Measurements from ENCODE around the gene IGSF21. TPM values are rescaled to one million over a fixed set of nuclear protein-coding genes. Genes with fewer than 3 reads are reported as not detected.

The IGSF21 gene
- total and polyA plus RNA-seq, 2 donors (not counting 1 experiment from before 2014, with no cell fraction given) = not detected

DNA sequence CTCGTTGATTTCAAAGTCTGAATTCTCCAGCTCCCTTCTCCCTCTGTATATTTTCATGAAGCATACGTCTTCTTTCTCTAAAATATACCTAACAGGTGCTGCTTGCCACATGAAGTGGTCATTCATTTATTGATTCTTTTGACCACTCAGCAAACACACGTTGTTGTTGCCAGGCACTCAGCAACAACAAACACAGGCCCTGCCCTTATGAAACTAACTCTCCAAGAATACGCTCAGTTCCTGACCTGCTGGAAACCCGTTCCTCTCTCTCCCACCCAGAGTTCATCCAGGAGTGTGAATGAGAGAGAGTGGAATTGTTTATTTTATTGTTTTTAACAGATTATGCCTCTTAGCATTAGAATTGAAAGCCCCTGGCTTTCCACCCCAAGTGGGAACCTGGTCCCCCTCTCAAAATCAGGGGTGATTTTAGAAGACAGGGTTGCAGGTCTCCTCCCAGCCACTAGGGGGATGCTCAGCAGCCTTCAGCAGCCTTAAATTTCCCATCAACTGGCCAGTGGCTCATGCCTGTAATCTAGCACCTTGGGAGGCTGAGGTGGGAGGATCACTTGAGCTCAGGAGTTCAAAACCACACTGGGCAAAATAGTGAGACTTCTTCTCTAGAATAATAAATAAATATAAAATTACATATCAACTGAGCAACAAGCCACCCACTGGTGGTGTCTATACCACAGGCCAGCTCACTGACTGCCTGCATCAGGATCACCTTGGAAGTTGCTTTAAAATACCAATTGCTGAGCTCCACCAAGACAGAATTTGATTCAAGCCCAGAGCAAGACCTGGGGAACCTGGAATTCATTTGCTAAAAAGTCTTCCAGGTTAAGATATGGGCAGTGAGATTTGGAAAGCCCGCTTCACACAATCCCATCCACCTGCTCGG lies 192.1 kb downstream of the IGSF21 start:
- H3K9ac ChIP-seq (ENCODE audit: low read length) = no peak overlapping the region

More for the DNA sequence above, 192.1 kb downstream of the IGSF21 start:
- Histone ChIP-seq H3K36me3 (replicated peaks in 1 of 2; ENCODE audit: control extremely low read depth in 1 of 2, control insufficient read depth in 1 of 2, extremely low read depth in 1 of 2, insufficient read depth in 2 of 2, low read length in 1 of 2) (no peaks in the 10 kb centered on the region), H3K4me1 (ENCODE audit: control insufficient read depth in 2 of 2, insufficient read depth in 2 of 2, low read length in 2 of 2) (no peaks in the 10 kb centered on the region), H3K4me2 (replicated peaks; ENCODE audit: low read depth, low read length, poor library complexity, severe bottlenecking) (no peak overlapping the region), H3K4me3 (ENCODE audit: control extremely low read depth in 1 of 5, extremely low read depth in 1 of 5, insufficient read depth in 1 of 5, low read depth in 2 of 5, low read length in 4 of 5) (no peak overlapping the region), H3K27me3 (replicated peaks in 1 of 4; ENCODE audit: control extremely low read depth in 1 of 4, control insufficient read depth in 3 of 4, insufficient read depth in 4 of 4, low read length in 3 of 4) (peaks cover 0 to 7% (median 2%) of the 10 kb centered on the region in 4 experiments), H2AFZ (ENCODE audit: insufficient read depth, low read depth, low read length, poor library complexity, severe bottlenecking) (no peak overlapping the region), H3K9me3 (ENCODE audit: control extremely low read depth in 1 of 3, control insufficient read depth in 2 of 3, insufficient read depth in 1 of 3, low read length in 2 of 3) (peaks cover 0 to 4% (median 0%) of the 10 kb centered on the region in 3 donors), H3K79me2 (ENCODE audit: control insufficient read depth, insufficient read depth, low read length) (no peaks in the 10 kb centered on the region), H4K20me1 (ENCODE audit: control insufficient read depth, insufficient read depth, low read length, poor library complexity, severe bottlenecking) (no peaks in the 10 kb centered on the region), H3K27ac (ENCODE audit: low read length in 2 of 2) (no peak overlapping the region)
- Mint-ChIP-seq H3K4me3 (no peak overlapping the region), H3K27me3 (peaks cover 36% of the 10 kb centered on the region), H3K4me1 (no peaks in the 10 kb centered on the region), H3K27ac (no peak overlapping the region), H3K9me3 (ENCODE audit: insufficient read depth) (no peaks in the 10 kb centered on the region)
- TF ChIP-seq, protein P1, sequence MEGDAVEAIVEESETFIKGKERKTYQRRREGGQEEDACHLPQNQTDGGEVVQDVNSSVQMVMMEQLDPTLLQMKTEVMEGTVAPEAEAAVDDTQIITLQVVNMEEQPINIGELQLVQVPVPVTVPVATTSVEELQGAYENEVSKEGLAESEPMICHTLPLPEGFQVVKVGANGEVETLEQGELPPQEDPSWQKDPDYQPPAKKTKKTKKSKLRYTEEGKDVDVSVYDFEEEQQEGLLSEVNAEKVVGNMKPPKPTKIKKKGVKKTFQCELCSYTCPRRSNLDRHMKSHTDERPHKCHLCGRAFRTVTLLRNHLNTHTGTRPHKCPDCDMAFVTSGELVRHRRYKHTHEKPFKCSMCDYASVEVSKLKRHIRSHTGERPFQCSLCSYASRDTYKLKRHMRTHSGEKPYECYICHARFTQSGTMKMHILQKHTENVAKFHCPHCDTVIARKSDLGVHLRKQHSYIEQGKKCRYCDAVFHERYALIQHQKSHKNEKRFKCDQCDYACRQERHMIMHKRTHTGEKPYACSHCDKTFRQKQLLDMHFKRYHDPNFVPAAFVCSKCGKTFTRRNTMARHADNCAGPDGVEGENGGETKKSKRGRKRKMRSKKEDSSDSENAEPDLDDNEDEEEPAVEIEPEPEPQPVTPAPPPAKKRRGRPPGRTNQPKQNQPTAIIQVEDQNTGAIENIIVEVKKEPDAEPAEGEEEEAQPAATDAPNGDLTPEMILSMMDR (IDR thresholded peaks at IDR 0.05) = peak; percentile 80
- TF ChIP-seq EZH2 (IDR thresholded peaks at IDR 0.05; ENCODE audit: borderline replicate concordance, insufficient read depth, low read depth, low read length, poor library complexity, severe bottlenecking) = no peak
- ChIA-PET CTCF (interaction anchor here (1.1 to 2.6 kb wide), 3 partner anchors 9 to 276 kb away, joined by 3 to 10 read pairs (median 3); no protein-coding TSS in a partner anchor), POLR2A (no interaction called here)
- WGBS (ENCODE audit: insufficient coverage) = 44% methylated on average over 3 of the region's 7 CpGs
- DNase-seq = peak; percentile 17
- intact Hi-C loops (cut with micrococcal nuclease) = no loop called here
- ATAC-seq (ENCODE audit: low read depth) = no peak
